K562 (cell line): ENCODE results near the gene CEBPZ. TPM values are rescaled to one million over a fixed set of nuclear protein-coding genes. Genes with fewer than 3 reads are reported as not detected.

Experiments
- ATAC-seq: fragments of 200-7000 bp; cut with Tn5 transposase; 3 replicates; pipeline ENCODE4 v1.9.1; 2020; ENCODE audit warnings: moderate library complexity
- BruUV-seq: library from RNA; stranded (reverse); fragments of 400-500 nt; replicated peaks from 2 replicates; lab custom pipeline; 2021; lab: Mats Ljungman, UMichigan
- CTCF ChIA-PET: fragments of 300-600 bp; formaldehyde crosslinking; extraction: SDS; loops from one replicate; lab custom pipeline; 2021; ENCODE audit warnings: low intra/inter-chr PET ratio; lab: Yijun Ruan, JAX
- POLR2A ChIA-PET: fragments of 300-600, 350-650 bp; sonication (Branson Sonifier 250); formaldehyde crosslinking; extraction: SDS; loops from one replicate; lab custom pipeline; 2021; ENCODE audit warnings: antibody characterized with exemption, inconsistent platforms; lab: Yijun Ruan, JAX
- DNase-seq, 4 experiments: peaks; one replicate each; pipeline versions ENCODE4 v3.0.0 to v3.0.0-alpha.2; 2011 to 2018; ENCODE audit warnings: low spot score in 3 of 4, mixed read lengths in 3 of 4; ENCODE audit errors: extremely low read depth in 1 of 4
- FAIRE-seq: peaks from 2 replicates; lab custom pipeline; 2011; peaks lifted over from hg19 to GRCh38; lab: Jason Lieb, UNC
- H2AFZ ChIP-seq: 2 replicates; pipeline ENCODE4 v1.6.0; 2011; ENCODE audit warnings: low read depth, low read length, control low read depth, inconsistent platforms
- H3K27ac ChIP-seq: fragments of 200-600 bp; 3 replicates; pipeline ENCODE4 v1.8.0; 2011; ENCODE audit warnings: low read depth, mild to moderate bottlenecking, control low read depth, inconsistent platforms, low read length, moderate library complexity, mixed read lengths; ENCODE audit errors: extremely low read depth
- H3K27me3 ChIP-seq, 2 experiments: fragments of 300-600 bp in 1 of 2; 2 replicates in 1 of 2; 3 replicates in 1 of 2; pipeline versions ENCODE4 v1.6.0 to v1.8.0; 2011; ENCODE audit warnings: inconsistent platforms in 2 of 2, low read length in 2 of 2, mild to moderate bottlenecking in 1 of 2, mixed read lengths in 1 of 2, moderate library complexity in 1 of 2; ENCODE audit not compliant: control insufficient read depth in 2 of 2, insufficient read depth in 2 of 2
- H3K36me3 ChIP-seq: fragments of 300-600 bp; 3 replicates; pipeline ENCODE4 v1.8.0; 2011; ENCODE audit warnings: mild to moderate bottlenecking, low read length, inconsistent platforms; ENCODE audit not compliant: control insufficient read depth, insufficient read depth
- H3K4me1 ChIP-seq, 2 experiments: fragments of 200-600 bp in 1 of 2; replicated peaks in 1 of 2; 2 replicates in 1 of 2; 3 replicates in 1 of 2; pipeline versions ENCODE4 v1.5.1 to v1.8.0; 2011; ENCODE audit warnings: inconsistent platforms in 2 of 2, low read length in 2 of 2, mild to moderate bottlenecking in 1 of 2, mixed read lengths in 1 of 2, moderate library complexity in 1 of 2; ENCODE audit not compliant: control insufficient read depth in 2 of 2, insufficient read depth in 2 of 2
- H3K4me2 ChIP-seq: 2 replicates; pipeline ENCODE4 v1.6.1; 2011; ENCODE audit warnings: low read length, control low read depth, inconsistent platforms, mixed read lengths; ENCODE audit not compliant: insufficient read depth
- H3K4me3 ChIP-seq: fragments of 200-600 bp; sonication (generic), shearing (Covaris generic); 2 replicates; pipeline ENCODE4 v1.5.1; 2016; ENCODE audit warnings: control low read depth, inconsistent platforms
- H3K79me2 ChIP-seq: fragments of 200-600 bp; 3 replicates; pipeline ENCODE4 v1.8.0; 2011; ENCODE audit warnings: low read length, inconsistent platforms; ENCODE audit not compliant: control insufficient read depth, insufficient read depth
- H3K9ac ChIP-seq, 2 experiments: 2 replicates each; pipeline versions ENCODE4 v1.6.0 to v1.6.1; 2011; ENCODE audit warnings: low read depth in 2 of 2, low read length in 2 of 2, control low read depth in 1 of 2, inconsistent platforms in 1 of 2, mild to moderate bottlenecking in 1 of 2, mixed read lengths in 1 of 2; ENCODE audit not compliant: insufficient read depth in 1 of 2
- H3K9me1 ChIP-seq: one replicate; pipeline ENCODE4 v1.6.0; 2011; ENCODE audit warnings: inconsistent platforms, mild to moderate bottlenecking, low read length, moderate library complexity; ENCODE audit not compliant: control insufficient read depth, insufficient read depth
- H3K9me3 ChIP-seq: replicated peaks from 2 replicates; pipeline ENCODE4 v1.5.1; 2011; ENCODE audit warnings: low read depth, low read length, inconsistent platforms; ENCODE audit not compliant: control insufficient read depth, insufficient read depth
- H4K20me1 ChIP-seq: replicated peaks from 2 replicates; pipeline ENCODE4 v1.6.1; 2011; ENCODE audit warnings: low read length, inconsistent platforms, mixed read lengths; ENCODE audit not compliant: control insufficient read depth, insufficient read depth
- ARNT ChIP-seq, 2 experiments: fragments of 450-650 bp; IDR thresholded peaks; 2 replicates each; pipeline ENCODE4 v1.6.1; 2016; ENCODE audit warnings: mild to moderate bottlenecking in 1 of 2
- ATF7 ChIP-seq: fragments of 450-650 bp; IDR thresholded peaks from 2 replicates; pipeline ENCODE4 v1.7.1; 2014; ENCODE audit warnings: mild to moderate bottlenecking, moderate library complexity
- CHD4 ChIP-seq: fragments of 200-600 bp; sonication (generic); IDR thresholded peaks from 3 replicates; pipeline ENCODE4 v1.6.1; 2012; ENCODE audit warnings: low read depth, mild to moderate bottlenecking, mixed read lengths, low read length, inconsistent platforms; ENCODE audit not compliant: insufficient read depth, insufficient replicate concordance, poor library complexity, severe bottlenecking
- CHD7 ChIP-seq: fragments of 200-600 bp; sonication (generic); IDR thresholded peaks from one replicate; pipeline ENCODE4 v1.6.1; 2012; ENCODE audit warnings: mild to moderate bottlenecking, low read depth, low read length, inconsistent platforms
- FOXJ2 ChIP-seq: fragments of 200-800 bp; sonication (Bioruptor generic); IDR thresholded peaks from 2 replicates; pipeline ENCODE4 v1.6.1; 2016; ENCODE audit warnings: missing genetic modification characterization, missing compliant biosample characterization
- HMBOX1 ChIP-seq: sonication (generic); IDR thresholded peaks from 2 replicates; pipeline ENCODE4 v1.6.1; 2016
- NR4A1 ChIP-seq, 2 experiments: fragments of 250-450 bp in 1 of 2; fragments of 450-650 bp in 1 of 2; sonication (Bioruptor Pico) in 1 of 2; IDR thresholded peaks; 2 replicates each; pipeline versions ENCODE4 v1.4.0 to v1.6.1; 2016 to 2020; ENCODE audit warnings: mild to moderate bottlenecking in 2 of 2, missing compliant biosample characterization in 1 of 2, missing genetic modification characterization in 1 of 2, moderate library complexity in 1 of 2
- POLR3A ChIP-seq: IDR thresholded peaks from 2 replicates; pipeline ENCODE4 v1.6.1; 2011; ENCODE audit warnings: borderline replicate concordance, mild to moderate bottlenecking, moderate library complexity; ENCODE audit not compliant: insufficient read length, insufficient read depth; ENCODE audit errors: extremely low read depth
- SAFB ChIP-seq: fragments of 200-400 bp; formaldehyde crosslinking; IDR thresholded peaks from 2 replicates; pipeline ENCODE4 v1.6.1; 2017; ENCODE audit warnings: low read depth, low read length, borderline replicate concordance
- U2AF2 ChIP-seq: fragments of 200-400 bp; formaldehyde crosslinking; optimal IDR thresholded peaks from 2 replicates; pipeline ENCODE3; 2017; ENCODE audit warnings: low read depth, mild to moderate bottlenecking, low read length
- WGBS: fragments of 100-300 bp; shearing (Covaris generic); methylation state at CpG from one replicate; pipeline ENCODE4 v1.1.6; 2016; ENCODE audit warnings: low coverage, mixed read lengths; ENCODE audit not compliant: insufficient coverage; ENCODE audit errors: missing lambda C conversion rate; 5-methylcytosine and 5-hydroxymethylcytosine counted together
- in situ Hi-C: fragments of 300-500 bp; cut with MboI; formaldehyde crosslinking; loops from 4 replicates; pipeline ENCODE4 v1.15.0; 2018; ENCODE audit warnings: inconsistent platforms, mixed read lengths
- intact Hi-C: fragments of 100-400 bp; cut with micrococcal nuclease; formaldehyde crosslinking; loops from 2 replicates; pipeline ENCODE4 v1.14.2; 2022
- polyA plus RNA-seq, 8 experiments: library from polyadenylated mRNA; depleted of rRNA in 4 of 8; stranded (reverse) in 5 of 8; unstranded in 3 of 8; fragments of >200 nt; fragmentation: Nextera tagmentation in 2 of 8; fragmentation: Illumina TruSeq in 1 of 8; extraction: Ambion mirVana in 2 of 8; extraction: Trizol in 1 of 8; gene quantifications; 2 replicates each; pipeline versions ENCODE4 v1.2.1 to v1.2.3, GENCODE V29; 2011 to 2014; ENCODE audit warnings: inconsistent platforms in 1 of 8, missing spikeins in 1 of 8
- total RNA-seq, 7 experiments: library from RNA; depleted of rRNA in 6 of 7; stranded (reverse); fragments of >200 nt in 6 of 7; fragmentation: Illumina TruSeq in 2 of 7; extraction: Trizol in 2 of 7; gene quantifications; 2 replicates each; pipeline versions ENCODE4 v1.2.1 to v1.2.3, GENCODE V29; 2011 to 2021; ENCODE audit warnings: low replicate concordance in 1 of 7

Gene CEBPZ
- total and polyA plus RNA-seq, 9 of the 15 experiments (the other 6 are each of a cell fraction or from before 2014, with no cell fraction given), result 49.7 to 160 (median 82.8) TPM

- Histone ChIP-seq H3K36me3 (no peaks in the 10 kb centered on the region), H3K4me1 (peaks cover 3 to 9% of the 10 kb centered on the region in 2 experiments; a peak in 2 of 5 replicates), H2AFZ (peak overlapping the region; percentile 66), H3K27me3 (peaks cover 0 to 8% of the 10 kb centered on the region in 2 experiments; a peak in 2 of 5 replicates), H3K27ac (no peak overlapping the region), H3K79me2 (no peaks in the 10 kb centered on the region), H3K4me2 (no peak overlapping the region; the same call in 1 of the 2 replicates), H3K9me3 (no peaks in the 10 kb centered on the region), H3K4me3 (no peak overlapping the region), H4K20me1 (no peaks in the 10 kb centered on the region), H3K9me1 (no peaks in the 10 kb centered on the region), H3K9ac (no peak overlapping the region)
- FAIRE-seq, result no peak
- ATAC-seq, result peak; percentile 15; the same call in 2 of the 3 replicates
- 52% methylated on average over 4 of the region's 4 CpGs for WGBS
- intact Hi-C loops (no loop called here), in situ Hi-C loops (no loop called here)
- ChIA-PET CTCF (no interaction called here), POLR2A (interaction anchor here (0.8 to 1.6 kb wide), 3 partner anchors 8 to 13 kb away, joined by 3 to 8 read pairs (median 4); no protein-coding TSS in a partner anchor)
- BruUV-seq, result no TSS peak
- no peak for DNase-seq
- TF ChIP-seq CHD7 (no peak), POLR3A (no peak), SAFB (no peak), HMBOX1 (peak; percentile 74), ATF7 (no peak), CHD4 (no peak), U2AF2 (no peak), ARNT (IDR thresholded peaks at IDR 0.05) (no peak), FOXJ2 (tag) (no peak), NR4A1 (CRISPR knock-in tag; IDR thresholded peaks at IDR 0.05) (no peak), NR4A1 (tag; IDR thresholded peaks at IDR 0.05) (no peak)
These were observed 41.1 kb downstream of the CEBPZ start for GRCh38 chr2:37190290-37190689.
